ENCODE results near the gene NCKAP1.

DNA sequence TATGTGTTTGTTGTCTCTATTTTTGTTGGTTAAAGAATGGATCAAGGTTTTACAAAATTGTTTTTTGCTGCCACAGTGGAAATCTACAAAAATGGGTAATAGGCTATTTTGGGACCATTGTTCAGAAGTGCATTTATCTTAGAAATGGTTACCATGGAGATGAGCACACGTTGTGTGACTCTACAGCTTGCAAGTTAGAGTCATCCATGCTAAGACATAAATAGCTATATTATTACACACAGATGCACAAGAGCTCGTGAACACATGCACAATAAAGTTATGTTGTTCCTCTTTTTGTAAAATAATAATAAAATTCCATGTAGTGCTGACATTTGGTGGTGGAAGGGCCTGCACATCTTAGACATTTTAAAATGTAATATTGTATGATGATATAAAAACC, 24.8 kb upstream of the NCKAP1 start:
- TF ChIP-seq POLR2A (IDR thresholded peaks at IDR 0.05; ENCODE audit: low read depth, low read length): no peak
- peak; percentile 57 for TF ChIP-seq JUN (IDR thresholded peaks at IDR 0.05; ENCODE audit: borderline replicate concordance, insufficient read depth, insufficient read length, low read depth)
- TF ChIP-seq EZH2 (IDR thresholded peaks at IDR 0.05; ENCODE audit: borderline replicate concordance, low read depth, low read length, severe bottlenecking): no peak
- TF ChIP-seq, protein P1, sequence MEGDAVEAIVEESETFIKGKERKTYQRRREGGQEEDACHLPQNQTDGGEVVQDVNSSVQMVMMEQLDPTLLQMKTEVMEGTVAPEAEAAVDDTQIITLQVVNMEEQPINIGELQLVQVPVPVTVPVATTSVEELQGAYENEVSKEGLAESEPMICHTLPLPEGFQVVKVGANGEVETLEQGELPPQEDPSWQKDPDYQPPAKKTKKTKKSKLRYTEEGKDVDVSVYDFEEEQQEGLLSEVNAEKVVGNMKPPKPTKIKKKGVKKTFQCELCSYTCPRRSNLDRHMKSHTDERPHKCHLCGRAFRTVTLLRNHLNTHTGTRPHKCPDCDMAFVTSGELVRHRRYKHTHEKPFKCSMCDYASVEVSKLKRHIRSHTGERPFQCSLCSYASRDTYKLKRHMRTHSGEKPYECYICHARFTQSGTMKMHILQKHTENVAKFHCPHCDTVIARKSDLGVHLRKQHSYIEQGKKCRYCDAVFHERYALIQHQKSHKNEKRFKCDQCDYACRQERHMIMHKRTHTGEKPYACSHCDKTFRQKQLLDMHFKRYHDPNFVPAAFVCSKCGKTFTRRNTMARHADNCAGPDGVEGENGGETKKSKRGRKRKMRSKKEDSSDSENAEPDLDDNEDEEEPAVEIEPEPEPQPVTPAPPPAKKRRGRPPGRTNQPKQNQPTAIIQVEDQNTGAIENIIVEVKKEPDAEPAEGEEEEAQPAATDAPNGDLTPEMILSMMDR (IDR thresholded peaks at IDR 0.05; ENCODE audit: extremely low read depth in 1 of 2, insufficient read depth in 1 of 2, low read depth in 1 of 2, low read length in 2 of 2): no peak
- TF ChIP-seq POLR2AphosphoS5 (IDR thresholded peaks at IDR 0.05; ENCODE audit: insufficient read depth, low read depth, low read length): no peak

Data from endothelial cell of umbilical vein (primary cell).